Pancreas (tissue), 10 donors: Measurements from ENCODE around the gene PPHLN1. TPM values are rescaled to one million over a fixed set of nuclear protein-coding genes. Genes with fewer than 3 reads are reported as not detected.

Experiments
- ATAC-seq, 4 donors: fragments of 200-7000 bp; cut with Tn5 transposase; one replicate each; pipeline versions ENCODE4 v1.8.0 to v1.9.1; 2020; ENCODE audit warnings: mild to moderate bottlenecking in 4 of 4, moderate library complexity in 4 of 4
- DNase-seq, 6 donors: peaks; one replicate each; pipeline ENCODE4 v3.0.0-alpha.2; 2020
- FAIRE-seq: peaks from 2 replicates; lab custom pipeline; 2012; peaks lifted over from hg19 to GRCh38; lab: Jason Lieb, UNC
- H3K27ac ChIP-seq, 4 donors: fragments of 200-600 bp; sonication (generic); 1 replicate in 3 of 4; 2 replicates in 1 of 4; pipeline versions ENCODE4 v1.5.0 to v1.8.0; 2020
- H3K27me3 ChIP-seq, 4 donors: fragments of 200-600 bp; one replicate each; pipeline ENCODE4 v1.8.0; 2021
- H3K36me3 ChIP-seq, 3 donors: fragments of 200-600 bp; sonication (generic) in 1 of 3; one replicate each; pipeline versions ENCODE4 v1.5.0 to v1.8.0; 2020 to 2021
- H3K4me1 ChIP-seq, 3 donors: fragments of 200-600 bp; one replicate each; pipeline ENCODE4 v1.8.0; 2021
- H3K4me3 ChIP-seq, 4 donors: fragments of 200-600 bp; sonication (generic) in 2 of 4; one replicate each; pipeline versions ENCODE4 v1.5.0 to v1.8.0; 2020 to 2021
- H3K9me3 ChIP-seq, 4 donors: fragments of 200-600 bp; one replicate each; pipeline ENCODE4 v1.8.0; 2021
- CTCF ChIP-seq, 4 donors: fragments of 200-600 bp; sonication (generic) in 3 of 4; IDR thresholded peaks; one replicate each; pipeline versions ENCODE4 v1.5.0 to v1.8.0; 2021; ENCODE audit warnings: antibody characterized with exemption in 4 of 4
- WGBS, 2 donors: extraction: QIAGEN DNeasy Blood & Tissue Kit; methylation state at CpG; one replicate each; pipeline ENCODE4 v1.1.7; 2013; 5-methylcytosine and 5-hydroxymethylcytosine counted together
- intact Hi-C, 3 donors: fragments of 100-400 bp; cut with DNase I; formaldehyde crosslinking; loops; one replicate each; pipeline versions ENCODE4 v1.11.1 to v1.14.2; 2022
- polyA plus RNA-seq, 2 donors: library from polyadenylated mRNA; stranded (reverse); fragments of 200-250 nt; gene quantifications; one replicate each; pipeline ENCODE4 v1.2.3, GENCODE V29; 2013
- total RNA-seq, 6 donors: library from RNA; stranded (reverse); fragmentation: NEBNext Ultra II Directional in 4 of 6; extraction: Animal tissue kit (Norgen Biotek cat#: 25700) in 4 of 6; gene quantifications; one replicate each; pipeline versions ENCODE4 v1.2.1 to v1.2.4, GENCODE V29; 2021 to 2023
- donor health status: healthy with polysubstance abuse.
- donor health status: DM: no; HTN: no; CAD: no; lungs with moderate emphysema.
- donor health status: DM: no; HTN: no; CAD: no.
- donor health status: control.
- donor health status: control.
- donor health status: Bipolar disorder and iron deficiency.
- donor health status: DM: yes; HTN: yes; CAD: no.
- donor health status: DM: no; HTN: no; CAD: no.
- donor health status: DM: no; HTN: no; CAD: no.
- donor health status: DM: yes; HTN: yes; CAD: no.

Gene PPHLN1
- total and polyA plus RNA-seq, 8 donors, result 11.1 to 26.4 (median 15.9) TPM

GRCh38 chr12:42364692-42365091 is 38.7 kb downstream of the PPHLN1 start:
- no peak for TF ChIP-seq CTCF (IDR thresholded peaks at IDR 0.05)
- H3K27me3 ChIP-seq, result no peaks in the 10 kb centered on the region
- no peaks in the 10 kb centered on the region for H3K9me3 ChIP-seq
- FAIRE-seq, result no peak
- H3K36me3 ChIP-seq, result no peaks in the 10 kb centered on the region
- no peak for DNase-seq
- WGBS, 2 donors, result 59 to 77% methylated on average over 9 of the region's 9 CpGs
- no peak overlapping the region for H3K4me3 ChIP-seq
- ATAC-seq, result no peak
- intact Hi-C loops, result no loop called here
- H3K27ac ChIP-seq, result no peak overlapping the region
- H3K4me1 ChIP-seq, result no peaks in the 10 kb centered on the region

GRCh38 chr12:42365486-42365885 is 39.5 kb downstream of the PPHLN1 start:
- Histone ChIP-seq H3K4me3 (no peak overlapping the region), H3K27me3 (no peaks in the 10 kb centered on the region), H3K27ac (no peak overlapping the region), H3K9me3 (no peaks in the 10 kb centered on the region), H3K4me1 (no peaks in the 10 kb centered on the region), H3K36me3 (no peaks in the 10 kb centered on the region)
- no peak for ATAC-seq
- no peak for DNase-seq
- no peak for FAIRE-seq
- intact Hi-C loops, result no loop called here
- TF ChIP-seq CTCF (IDR thresholded peaks at IDR 0.05), result no peak
- 93 to 97% methylated on average over 5 of the region's 5 CpGs for WGBS, 2 donors

- H3K4me3 ChIP-seq, result no peak overlapping the region
- TF ChIP-seq CTCF (IDR thresholded peaks at IDR 0.05), result no peak
- WGBS, 2 donors, result 75 to 84% methylated on average over 4 of the region's 4 CpGs
- no peak overlapping the region for H3K27ac ChIP-seq
- FAIRE-seq (no peak), ATAC-seq (no peak), DNase-seq (no peak)
- intact Hi-C loops, result no loop called here
- peaks cover 0 to 3% (median 0%) of the 10 kb centered on the region in 3 donors for H3K36me3 ChIP-seq
- no peaks in the 10 kb centered on the region for H3K27me3 ChIP-seq
- H3K4me1 ChIP-seq, result no peaks in the 10 kb centered on the region
- no peaks in the 10 kb centered on the region for H3K9me3 ChIP-seq
These were observed 44.0 kb downstream of the PPHLN1 start for GRCh38 chr12:42370013-42370412.

- no peak overlapping the region for H3K4me3 ChIP-seq
- H3K27me3 ChIP-seq, result no peaks in the 10 kb centered on the region
- ATAC-seq (peak in 3 of 4 donors; percentile 78 to 82 (median 79)), DNase-seq (no peak), FAIRE-seq (no peak)
- peak in 3 of 4 donors; percentile 49 to 55 (median 54) for TF ChIP-seq CTCF (IDR thresholded peaks at IDR 0.05)
- H3K27ac ChIP-seq, result no peak overlapping the region
- H3K9me3 ChIP-seq, result no peaks in the 10 kb centered on the region
- H3K4me1 ChIP-seq, result no peaks in the 10 kb centered on the region
- peaks cover 0 to 22% (median 0%) of the 10 kb centered on the region in 3 donors for H3K36me3 ChIP-seq
- intact Hi-C loops, result no loop called here
- WGBS, 2 donors, result 83 to 86% methylated on average over 2 of the region's 2 CpGs
These were observed 46.3 kb downstream of the PPHLN1 start for GRCh38 chr12:42372154-42372791.

- FAIRE-seq, result no peak
These were observed 47.7 kb downstream of the PPHLN1 start for GRCh38 chr12:42373669-42374068.

More at GRCh38 chr12:42373669-42374068, 47.7 kb downstream of the PPHLN1 start:
- ATAC-seq (no peak), DNase-seq (no peak)
- Histone ChIP-seq H3K27me3 (no peaks in the 10 kb centered on the region), H3K4me3 (no peak overlapping the region), H3K36me3 (peaks cover 0 to 22% (median 0%) of the 10 kb centered on the region in 3 donors), H3K4me1 (no peaks in the 10 kb centered on the region), H3K27ac (no peak overlapping the region), H3K9me3 (no peaks in the 10 kb centered on the region)
- no peak for TF ChIP-seq CTCF (IDR thresholded peaks at IDR 0.05)
- intact Hi-C loops, result no loop called here
